ENCODE measurements around the gene DAZAP2. TPM values are rescaled to one million over a fixed set of nuclear protein-coding genes. Genes with fewer than 3 reads are reported as not detected.
"Not testable (repeated sequence)": the region's sequence is repeated elsewhere in the genome, so short reads cannot be mapped to it uniquely, and the experiment has no call there.

The DAZAP2 gene
- total and polyA plus RNA-seq, 12 donors, result 39.7 to 228 (median 165) TPM

GRCh38 chr12:51247523-51248206 lies 9.0 kb downstream of the DAZAP2 start:
- Histone ChIP-seq H3K27me3 (no peaks in the 10 kb centered on the region), H3K4me3 (no peak overlapping the region), H3K9me3 (no peaks in the 10 kb centered on the region), H3K4me1 (peaks cover 0 to 52% (median 26%) of the 10 kb centered on the region in 9 donors), H3K36me3 (peaks cover 0 to 46% (median 17%) of the 10 kb centered on the region in 9 donors), H3K27ac (peak overlapping the region in 2 of 10 donors; percentile 0 to 86)
- intact Hi-C loops (cut with DNase I), result loop anchor here in 3 of 10 donors (10.0 kb wide), 1 partner anchor 203 kb away; the partner anchor contains the start of gene LETMD1 (in 3 of the 3)
- WGBS, 2 donors, result 70 to 71% methylated on average over 14 of the region's 14 CpGs
- no peak for TF ChIP-seq CTCF (IDR thresholded peaks at IDR 0.05)
- ATAC-seq, result peak in 4 of 8 donors; percentile 8 to 34 (median 19)
- DNase-seq, result no peak

GRCh38 chr12:51253276-51253675 lies 14.7 kb downstream of the DAZAP2 start:
- Histone ChIP-seq H3K36me3 (peaks cover 0 to 9% (median 0%) of the 10 kb centered on the region in 9 donors), H3K27ac (no peak overlapping the region), H3K9me3 (no peaks in the 10 kb centered on the region), H3K4me1 (peaks cover 0 to 9% (median 0%) of the 10 kb centered on the region in 9 donors), H3K4me3 (no peak overlapping the region), H3K27me3 (no peaks in the 10 kb centered on the region)
- WGBS, 2 donors, result 96 to 97% methylated on average over 1 of the region's 1 CpG
- no peak for ATAC-seq
- DNase-seq, result no peak
- intact Hi-C loops (cut with DNase I), result no loop called here
- no peak for TF ChIP-seq CTCF (IDR thresholded peaks at IDR 0.05)

- no peak for DNase-seq
- 86 to 90% methylated on average over 4 of the region's 4 CpGs for WGBS, 2 donors
These were observed 15.9 kb downstream of the DAZAP2 start for GRCh38 chr12:51254536-51254935.

GRCh38 chr12:51259600-51259999 lies 21.0 kb downstream of the DAZAP2 start:
- 96 to 100% methylated on average over 1 of the region's 1 CpG for WGBS, 2 donors
- DNase-seq; H3K27me3 ChIP-seq; ATAC-seq; intact Hi-C loops (cut with DNase I); H3K4me1 ChIP-seq; H3K27ac ChIP-seq; H3K36me3 ChIP-seq; H3K4me3 ChIP-seq; H3K9me3 ChIP-seq: not testable (repeated sequence)

More at GRCh38 chr12:51254536-51254935, 15.9 kb downstream of the DAZAP2 start:
- intact Hi-C loops (cut with DNase I), result no loop called here
- Histone ChIP-seq H3K9me3 (no peaks in the 10 kb centered on the region), H3K36me3 (peaks cover 0 to 9% (median 0%) of the 10 kb centered on the region in 9 donors), H3K27ac (no peak overlapping the region), H3K4me1 (peaks cover 0 to 9% (median 0%) of the 10 kb centered on the region in 9 donors), H3K27me3 (no peaks in the 10 kb centered on the region), H3K4me3 (no peak overlapping the region)
- no peak for TF ChIP-seq CTCF (IDR thresholded peaks at IDR 0.05)
- no peak for ATAC-seq

- no peak overlapping the region for H3K27ac ChIP-seq
- peak in 1 of 8 donors; percentile 20 for ATAC-seq
- peak in 5 of 9 donors; percentile 18 to 35 (median 27) for TF ChIP-seq CTCF (IDR thresholded peaks at IDR 0.05)
- 65 to 74% methylated on average over 7 of the region's 7 CpGs for WGBS, 2 donors
- intact Hi-C loops (cut with DNase I), result no loop called here
- H3K4me3 ChIP-seq, result no peak overlapping the region
- H3K4me1 ChIP-seq, result peaks cover 0 to 8% (median 0%) of the 10 kb centered on the region in 9 donors
- no peak for DNase-seq
- no peaks in the 10 kb centered on the region for H3K27me3 ChIP-seq
- no peaks in the 10 kb centered on the region for H3K36me3 ChIP-seq
- no peaks in the 10 kb centered on the region for H3K9me3 ChIP-seq
These were observed 24.1 kb downstream of the DAZAP2 start for GRCh38 chr12:51262758-51263177.
